Mesendoderm (in vitro differentiated cells): ENCODE results near the gene IGHMBP2.
"Not testable (repeated sequence)": the region's sequence is repeated elsewhere in the genome, so short reads cannot be mapped to it uniquely, and the experiment has no call there.

ENCODE experiments used
- DNase-seq: peaks from one replicate; pipeline ENCODE4 v3.0.0; 2013
- H2AK5ac ChIP-seq: 2 replicates; pipeline ENCODE4 v1.6.1; 2013; ENCODE audit warnings: low read length, inconsistent platforms
- H2BK120ac ChIP-seq: 2 replicates; pipeline ENCODE4 v1.6.1; 2013; ENCODE audit warnings: low read depth, mild to moderate bottlenecking, low read length, moderate library complexity, mixed read lengths
- H2BK15ac ChIP-seq: replicated peaks from 2 replicates; pipeline ENCODE4 v1.6.1; 2013; ENCODE audit warnings: low read depth, mild to moderate bottlenecking, moderate library complexity
- H2BK5ac ChIP-seq: 2 replicates; pipeline ENCODE4 v1.6.1; 2013; ENCODE audit warnings: low read length, inconsistent platforms
- H3K18ac ChIP-seq: 2 replicates; pipeline ENCODE4 v1.6.1; 2013; ENCODE audit warnings: mild to moderate bottlenecking, low read length, mixed read lengths
- H3K23ac ChIP-seq: one replicate; pipeline ENCODE4 v1.6.1; 2013; ENCODE audit warnings: low read length
- H3K27ac ChIP-seq: 2 replicates; pipeline ENCODE4 v1.5.1; 2013; ENCODE audit warnings: low read depth, mild to moderate bottlenecking, inconsistent platforms, low read length, moderate library complexity
- H3K27me3 ChIP-seq: 2 replicates; pipeline ENCODE4 v1.6.1; 2013; ENCODE audit warnings: low read length, control low read depth, mild to moderate bottlenecking, inconsistent platforms; ENCODE audit not compliant: insufficient read depth, poor library complexity
- H3K36me3 ChIP-seq: 2 replicates; pipeline ENCODE4 v1.6.1; 2013; ENCODE audit warnings: low read length, inconsistent platforms; ENCODE audit not compliant: control insufficient read depth, insufficient read depth
- H3K4ac ChIP-seq: one replicate; pipeline ENCODE4 v1.6.1; 2013; ENCODE audit warnings: low read depth, mild to moderate bottlenecking, low read length, moderate library complexity
- H3K4me1 ChIP-seq: 2 replicates; pipeline ENCODE4 v1.6.1; 2013; ENCODE audit warnings: low read depth, low read length, inconsistent platforms; ENCODE audit not compliant: control insufficient read depth
- H3K4me2 ChIP-seq: 2 replicates; pipeline ENCODE4 v1.6.1; 2013; ENCODE audit warnings: low read length
- H3K4me3 ChIP-seq: 2 replicates; pipeline ENCODE4 v1.5.1; 2013; ENCODE audit warnings: mild to moderate bottlenecking, low read length
- H3K56ac ChIP-seq: one replicate; pipeline ENCODE4 v1.6.1; 2013; ENCODE audit warnings: low read length
- H3K79me1 ChIP-seq: 2 replicates; pipeline ENCODE4 v1.6.1; 2013; ENCODE audit warnings: low read length, inconsistent platforms
- H3K79me2 ChIP-seq: 2 replicates; pipeline ENCODE4 v1.6.1; 2013; ENCODE audit warnings: mild to moderate bottlenecking, low read length; ENCODE audit not compliant: control insufficient read depth, insufficient read depth
- H3K9ac ChIP-seq: 2 replicates; pipeline ENCODE4 v1.6.1; 2013; ENCODE audit warnings: low read length, inconsistent platforms
- H4K5ac ChIP-seq: one replicate; pipeline ENCODE4 v1.6.1; 2013; ENCODE audit warnings: low read length
- H4K8ac ChIP-seq: one replicate; pipeline ENCODE4 v1.6.1; 2013; ENCODE audit warnings: low read depth, mild to moderate bottlenecking, control low read depth, low read length, moderate library complexity
- whole genome bisulfite sequencing: extraction: QIAGEN DNeasy Blood & Tissue Kit; methylation state at CpG from one replicate; pipeline ENCODE4 v1.1.7; 2013; ENCODE audit warnings: low lambda C conversion rate, missing lambda C conversion rate; ENCODE audit not compliant: insufficient coverage; ENCODE audit errors: extremely low coverage; 5-methylcytosine and 5-hydroxymethylcytosine counted together

The IGHMBP2 gene

GRCh38 chr11:68970921-68971636, 67.4 kb downstream of the IGHMBP2 start:
- no CpG with 5 or more reads among the region's 8 CpGs for WGBS
- Histone ChIP-seq H3K9ac (no peak overlapping the region), H4K8ac (no peak overlapping the region), H3K4me3 (no peak overlapping the region), H3K79me1 (no peaks in the 10 kb centered on the region), H3K23ac (no peak overlapping the region), H2AK5ac (no peak overlapping the region), H2BK5ac (no peak overlapping the region), H3K79me2 (no peaks in the 10 kb centered on the region), H3K56ac (no peak overlapping the region), H3K18ac (no peak overlapping the region), H2BK120ac (no peak overlapping the region), H3K27ac (no peak overlapping the region), H3K36me3 (no peaks in the 10 kb centered on the region), H3K4me2 (no peak overlapping the region), H3K4ac (no peak overlapping the region), H2BK15ac (no peak overlapping the region), H3K27me3 (no peaks in the 10 kb centered on the region), H4K5ac (no peak overlapping the region), H3K4me1 (no peaks in the 10 kb centered on the region)
- no peak for DNase-seq

GRCh38 chr11:68973219-68973618, 69.5 kb downstream of the IGHMBP2 start:
- no peak overlapping the region for H4K5ac ChIP-seq
- H3K56ac ChIP-seq = no peak overlapping the region
- no peaks in the 10 kb centered on the region for H3K27me3 ChIP-seq
- H3K18ac ChIP-seq = no peak overlapping the region
- H2BK120ac ChIP-seq = no peak overlapping the region
- H3K27ac ChIP-seq = no peak overlapping the region
- no peak overlapping the region for H2BK15ac ChIP-seq
- no peaks in the 10 kb centered on the region for H3K4me1 ChIP-seq
- H3K23ac ChIP-seq = no peak overlapping the region
- H3K4me3 ChIP-seq = no peak overlapping the region
- no peaks in the 10 kb centered on the region for H3K79me1 ChIP-seq
- H3K4ac ChIP-seq = no peak overlapping the region
- H2BK5ac ChIP-seq = no peak overlapping the region
- no peaks in the 10 kb centered on the region for H3K36me3 ChIP-seq
- no peak for DNase-seq
- H3K9ac ChIP-seq = no peak overlapping the region
- no peak overlapping the region for H3K4me2 ChIP-seq
- WGBS = no CpG with 5 or more reads among the region's 4 CpGs
- no peaks in the 10 kb centered on the region for H3K79me2 ChIP-seq
- H2AK5ac ChIP-seq = no peak overlapping the region
- no peak overlapping the region for H4K8ac ChIP-seq

- not testable (repeated sequence) for H3K27ac ChIP-seq, H4K5ac ChIP-seq, H3K4me1 ChIP-seq, H3K4me3 ChIP-seq, DNase-seq, H3K36me3 ChIP-seq, H2BK120ac ChIP-seq, H2AK5ac ChIP-seq, H3K56ac ChIP-seq, H3K18ac ChIP-seq, H3K4me2 ChIP-seq, H4K8ac ChIP-seq, H3K79me1 ChIP-seq, H2BK5ac ChIP-seq, H3K27me3 ChIP-seq, H3K23ac ChIP-seq, H2BK15ac ChIP-seq, H3K4ac ChIP-seq, H3K79me2 ChIP-seq, H3K9ac ChIP-seq
- WGBS = no CpG with 5 or more reads among the region's 12 CpGs
Observed at GRCh38 chr11:68973706-68974105, 70.0 kb downstream of the IGHMBP2 start.

GRCh38 chr11:68974421-68975194, 70.9 kb downstream of the IGHMBP2 start:
- no peak overlapping the region for H2BK120ac ChIP-seq
- no peaks in the 10 kb centered on the region for H3K79me2 ChIP-seq
- WGBS = no CpG with 5 or more reads among the region's 23 CpGs
- no peaks in the 10 kb centered on the region for H3K27me3 ChIP-seq
- no peak overlapping the region for H3K4me2 ChIP-seq
- H4K8ac ChIP-seq = no peak overlapping the region
- no peak overlapping the region for H2AK5ac ChIP-seq
- H3K56ac ChIP-seq = no peak overlapping the region
- H3K4me3 ChIP-seq = no peak overlapping the region
- H3K4me1 ChIP-seq = no peaks in the 10 kb centered on the region
- no peak overlapping the region for H4K5ac ChIP-seq
- DNase-seq = peak; percentile 75
- no peak overlapping the region for H3K9ac ChIP-seq
- no peak overlapping the region for H2BK5ac ChIP-seq
- H3K23ac ChIP-seq = no peak overlapping the region
- no peak overlapping the region for H3K27ac ChIP-seq
- H3K36me3 ChIP-seq = no peaks in the 10 kb centered on the region
- H2BK15ac ChIP-seq = no peak overlapping the region
- H3K79me1 ChIP-seq = no peaks in the 10 kb centered on the region
- no peak overlapping the region for H3K4ac ChIP-seq
- H3K18ac ChIP-seq = no peak overlapping the region

GRCh38 chr11:68976095-68976494, 72.4 kb downstream of the IGHMBP2 start:
- Histone ChIP-seq H4K8ac (no peak overlapping the region), H3K36me3 (no peaks in the 10 kb centered on the region), H3K27ac (no peak overlapping the region), H2AK5ac (no peak overlapping the region), H4K5ac (no peak overlapping the region), H3K4me1 (no peaks in the 10 kb centered on the region), H2BK5ac (no peak overlapping the region), H3K56ac (no peak overlapping the region), H3K79me1 (no peaks in the 10 kb centered on the region), H3K23ac (no peak overlapping the region), H3K9ac (no peak overlapping the region), H2BK15ac (no peak overlapping the region), H3K18ac (no peak overlapping the region), H3K79me2 (no peaks in the 10 kb centered on the region), H3K4me2 (no peak overlapping the region), H2BK120ac (no peak overlapping the region), H3K4ac (no peak overlapping the region), H3K4me3 (no peak overlapping the region), H3K27me3 (no peaks in the 10 kb centered on the region)
- no CpG with 5 or more reads among the region's 4 CpGs for WGBS
- no peak for DNase-seq
